Psoas muscle (tissue), 8 donors: Measurements from ENCODE around the gene CCDC6. TPM values are rescaled to one million over a fixed set of nuclear protein-coding genes. Genes with fewer than 3 reads are reported as not detected.

Source experiments
- ATAC-seq, 4 donors: fragments of 200-7000 bp; cut with Tn5 transposase; one replicate each; pipeline ENCODE4 v1.9.1; 2020; ENCODE audit warnings: moderate library complexity in 3 of 4, mild to moderate bottlenecking in 2 of 4
- DNase-seq, 2 donors: peaks; one replicate each; pipeline ENCODE4 v3.0.0-alpha.2; 2020
- H3K27ac ChIP-seq: fragments of 200-600 bp; one replicate; pipeline ENCODE4 v1.8.0; 2022
- H3K27me3 ChIP-seq, 3 donors: fragments of 200-600 bp in 1 of 3; one replicate each; pipeline versions ENCODE4 v1.6.1 to v1.8.0; 2013 to 2022; ENCODE audit warnings: low read length in 2 of 3, mild to moderate bottlenecking in 2 of 3, moderate library complexity in 1 of 3; ENCODE audit not compliant: insufficient read depth in 3 of 3
- H3K36me3 ChIP-seq, 2 donors: fragments of 200-600 bp in 1 of 2; one replicate each; pipeline versions ENCODE4 v1.6.1 to v1.8.0; 2013 to 2022; ENCODE audit warnings: low read depth in 1 of 2, mild to moderate bottlenecking in 1 of 2, moderate library complexity in 1 of 2; ENCODE audit not compliant: insufficient read depth in 1 of 2
- H3K4me1 ChIP-seq: fragments of 200-600 bp; one replicate; pipeline ENCODE4 v1.8.0; 2022
- H3K4me3 ChIP-seq: fragments of 200-600 bp; one replicate; pipeline ENCODE4 v1.8.0; 2022; ENCODE audit warnings: mild to moderate bottlenecking
- H3K9me3 ChIP-seq: fragments of 200-600 bp; one replicate; pipeline ENCODE4 v1.8.0; 2022
- CTCF ChIP-seq: fragments of 200-600 bp; IDR thresholded peaks from one replicate; pipeline ENCODE4 v1.8.0; 2022; ENCODE audit warnings: antibody characterized with exemption
- WGBS, 3 donors: extraction: QIAGEN DNeasy Blood & Tissue Kit; methylation state at CpG; one replicate each; pipeline versions ENCODE4 v1.1.6 to v1.1.7; 2013; 5-methylcytosine and 5-hydroxymethylcytosine counted together
- intact Hi-C, 2 donors: fragments of 100-400 bp; cut with DNase I; formaldehyde crosslinking; loops; one replicate each; pipeline versions ENCODE4 v1.11.0 to v1.14.2; 2022
- polyA plus RNA-seq, 3 donors: library from polyadenylated mRNA; stranded (reverse); fragments of 200-250 nt; gene quantifications; one replicate each; pipeline ENCODE4 v1.2.3, GENCODE V29; 2013
- total RNA-seq, 4 donors: library from RNA; stranded (reverse); fragmentation: NEBNext Ultra II Directional in 2 of 4; extraction: Animal tissue kit (Norgen Biotek cat#: 25700) in 2 of 4; gene quantifications; one replicate each; pipeline versions ENCODE4 v1.2.1 to v1.2.4, GENCODE V29; 2021 to 2023
- donor health status: healthy with polysubstance abuse.
- donor health status: DM: no; HTN: no; CAD: no; lungs with moderate emphysema.
- donor health status: Bipolar disorder and iron deficiency.
- donor health status: healthy.
- donor health status: DM: yes; HTN: yes; CAD: no.
- donor health status: DM: no; HTN: no; CAD: no.
- donor health status: DM: no; HTN: no; CAD: no.
- donor health status: DM: yes; HTN: yes; CAD: no.

Gene CCDC6
- total and polyA plus RNA-seq, 7 donors: 9.2 to 40.1 (median 16.2) TPM

GRCh38 chr10:59819683-59820082, 86.7 kb downstream of the CCDC6 start:
- WGBS, 3 donors: 89 to 94% (median 92%) methylated on average over 2 of the region's 2 CpGs
- DNase-seq (no peak), ATAC-seq (no peak)
- Histone ChIP-seq H3K36me3 (no peaks in the 10 kb centered on the region), H3K9me3 (no peaks in the 10 kb centered on the region), H3K27ac (no peak overlapping the region), H3K4me3 (no peak overlapping the region), H3K4me1 (peaks cover 10% of the 10 kb centered on the region), H3K27me3 (no peaks in the 10 kb centered on the region)
- intact Hi-C loops: loop anchor here (10.0 kb wide), 2 partner anchors 575 to 585 kb away; no protein-coding TSS in a partner anchor
- no peak for TF ChIP-seq CTCF

GRCh38 chr10:59819265-59819664, 87.1 kb downstream of the CCDC6 start:
- TF ChIP-seq CTCF: no peak
- WGBS, 3 donors: 81 to 93% (median 82%) methylated on average over 1 of the region's 1 CpG
- no peak for DNase-seq
- H3K27me3 ChIP-seq: no peaks in the 10 kb centered on the region
- peaks cover 10% of the 10 kb centered on the region for H3K4me1 ChIP-seq
- H3K36me3 ChIP-seq: no peaks in the 10 kb centered on the region
- H3K27ac ChIP-seq: no peak overlapping the region
- H3K9me3 ChIP-seq: no peaks in the 10 kb centered on the region
- intact Hi-C loops: loop anchor here in 1 of 2 donors (10.0 kb wide), 1 partner anchor 574 kb away; no protein-coding TSS in a partner anchor
- H3K4me3 ChIP-seq: no peak overlapping the region
- ATAC-seq: no peak

- H3K4me1 ChIP-seq: peaks cover 10% of the 10 kb centered on the region
- ATAC-seq (peak in 1 of 4 donors; percentile 65), DNase-seq (peak; percentile 42 to 58)
- no peaks in the 10 kb centered on the region for H3K9me3 ChIP-seq
- peaks cover 0 to 7% of the 10 kb centered on the region in 2 donors for H3K36me3 ChIP-seq
- intact Hi-C loops: loop anchor here in 1 of 2 donors (10.0 kb wide), 1 partner anchor 573 kb away; no protein-coding TSS in a partner anchor
- TF ChIP-seq CTCF: no peak
- H3K27me3 ChIP-seq: no peaks in the 10 kb centered on the region
- H3K27ac ChIP-seq: no peak overlapping the region
- WGBS, 3 donors: 61 to 84% (median 68%) methylated on average over 6 of the region's 6 CpGs
- H3K4me3 ChIP-seq: no peak overlapping the region
Observed at GRCh38 chr10:59817773-59818172, 88.6 kb downstream of the CCDC6 start.

- Histone ChIP-seq H3K4me3 (no peak overlapping the region), H3K4me1 (peaks cover 4% of the 10 kb centered on the region), H3K36me3 (peaks cover 3 to 36% of the 10 kb centered on the region in 2 donors), H3K9me3 (no peaks in the 10 kb centered on the region), H3K27me3 (no peaks in the 10 kb centered on the region), H3K27ac (no peak overlapping the region)
- intact Hi-C loops: loop anchor here in 1 of 2 donors (10.0 kb wide), 1 partner anchor 570 kb away; no protein-coding TSS in a partner anchor
- TF ChIP-seq CTCF: no peak
- no peak for DNase-seq
- ATAC-seq: no peak
- 85 to 91% (median 86%) methylated on average over 3 of the region's 3 CpGs for WGBS, 3 donors
Observed at GRCh38 chr10:59814878-59815277, 91.5 kb downstream of the CCDC6 start.
